ENCODE measurements around the gene ALG12. TPM values are rescaled to one million over a fixed set of nuclear protein-coding genes. Genes with fewer than 3 reads are reported as not detected.

The ALG12 gene
- total and polyA plus RNA-seq, 2 of the 13 experiments (the other 11 are each of a cell fraction or from before 2014, with no cell fraction given), result 7.8 to 15.8 TPM

DNA sequence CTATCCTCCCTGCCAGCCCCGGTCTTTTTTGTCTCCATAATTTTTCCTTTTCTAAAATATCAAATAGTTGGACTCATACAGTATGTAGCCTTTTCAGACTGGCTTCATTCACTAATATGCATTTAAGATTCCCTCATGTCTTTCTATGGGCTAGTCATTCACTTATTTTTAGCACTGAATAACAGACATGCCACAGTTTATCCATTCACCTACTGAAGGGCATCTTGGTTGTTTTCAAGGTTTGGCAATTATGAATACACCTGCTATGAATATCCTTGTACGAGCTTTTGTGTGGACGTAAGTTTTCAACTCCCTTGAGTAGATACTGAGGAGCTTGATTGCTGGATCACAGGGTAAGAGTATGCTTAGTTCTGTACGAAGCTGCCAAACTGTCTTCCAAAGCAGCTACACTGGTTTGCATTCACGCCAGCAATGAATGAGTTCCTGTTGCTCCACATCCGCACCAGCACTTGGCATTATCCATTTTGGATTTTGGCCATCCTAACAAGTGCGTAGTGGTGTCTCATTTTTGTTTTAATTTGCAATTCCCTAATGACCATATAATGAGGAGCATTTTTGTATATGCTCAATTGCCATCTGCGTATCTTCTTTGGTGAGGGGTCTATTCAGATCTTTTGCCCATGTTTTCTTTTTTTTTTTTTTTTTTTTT, 21.1 kb downstream of the ALG12 start:
- Histone ChIP-seq H3K27ac (ENCODE audit: extremely low read length, insufficient read depth, low read length) (no peak overlapping the region), H3K27me3 (ENCODE audit: control insufficient read depth in 1 of 2, insufficient read depth in 2 of 2, low read length in 2 of 2) (no peaks in the 10 kb centered on the region), H3K9me3 (ENCODE audit: low read length) (no peaks in the 10 kb centered on the region), H2AFZ (ENCODE audit: low read length) (no peak overlapping the region), H3K4me1 (ENCODE audit: insufficient read depth, low read length) (no peaks in the 10 kb centered on the region), H3K79me2 (ENCODE audit: insufficient read depth, low read length) (no peaks in the 10 kb centered on the region), H3K36me3 (replicated peaks in 1 of 2; ENCODE audit: control insufficient read depth in 1 of 2, insufficient read depth in 2 of 2, low read length in 2 of 2) (peaks cover 3% of the 10 kb centered on the region in 2 experiments; a peak in 2 of 5 replicates), H3K9ac (ENCODE audit: insufficient read depth, low read depth, low read length) (no peak overlapping the region), H3K4me2 (ENCODE audit: low read depth, low read length) (no peak overlapping the region), H3K4me3 (replicated peaks in 1 of 3; ENCODE audit: insufficient read depth in 1 of 3, low read depth in 2 of 3, low read length in 3 of 3) (no peak overlapping the region), H4K20me1 (ENCODE audit: insufficient read depth, low read length) (peaks cover 3% of the 10 kb centered on the region; the same call in 1 of the 2 replicates)
- ChIA-PET CTCF (ENCODE audit: low intra/inter-chr PET ratio, low total read pairs) (no interaction called here), POLR2A (no interaction called here)
- in situ Hi-C loops (cut with HindIII; ENCODE audit: extremely low pct_ligation_motif_present, low pct_unique_long_range_greater_than_20kb) (no loop called here), intact Hi-C loops (cut with micrococcal nuclease; ENCODE audit: unreplicated experiment) (no loop called here)
- DNase-seq (ENCODE audit: low spot score) (no peak), ATAC-seq (no peak), FAIRE-seq (no peak)
- WGBS (ENCODE audit: low lambda C conversion rate), result 96% methylated on average over 8 of the region's 8 CpGs
- no TSS peak for BruUV-seq (replicated peaks)
- peak; percentile 91 for TF ChIP-seq ZNF7 (CRISPR knock-in tag; IDR thresholded peaks at IDR 0.05)
- TF ChIP-seq ZNF101 (CRISPR knock-in tag; IDR thresholded peaks at IDR 0.05; ENCODE audit: borderline replicate concordance, low read depth), result no peak

DNA sequence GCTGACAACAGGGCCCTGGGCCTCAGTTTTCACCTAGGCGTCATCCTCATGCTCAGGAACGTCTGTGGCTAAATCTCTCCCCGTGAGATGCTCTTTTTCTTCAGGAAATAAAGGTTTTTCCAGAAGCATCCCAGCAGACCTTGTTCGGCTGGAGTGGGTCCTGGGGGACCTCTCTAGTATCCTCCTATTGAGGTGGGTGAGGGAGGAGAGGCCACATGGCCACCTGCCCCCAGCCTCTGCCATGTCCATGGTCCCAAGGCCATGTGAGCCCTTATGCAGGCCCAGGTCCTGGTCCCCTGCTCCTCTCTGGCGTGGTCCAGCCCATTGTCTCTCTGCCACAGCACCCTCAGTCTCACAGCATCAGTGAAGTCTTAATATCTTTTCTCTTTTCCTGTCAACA, 22.0 kb downstream of the ALG12 start:
- WGBS (ENCODE audit: low lambda C conversion rate), result 92% methylated on average over 5 of the region's 5 CpGs
- Histone ChIP-seq H4K20me1 (ENCODE audit: insufficient read depth, low read length) (no peaks in the 10 kb centered on the region; the same call in 1 of the 2 replicates), H3K79me2 (ENCODE audit: insufficient read depth, low read length) (no peaks in the 10 kb centered on the region), H3K9me3 (ENCODE audit: low read length) (no peaks in the 10 kb centered on the region), H3K27ac (ENCODE audit: extremely low read length, insufficient read depth, low read length) (no peak overlapping the region), H2AFZ (ENCODE audit: low read length) (no peak overlapping the region), H3K4me1 (ENCODE audit: insufficient read depth, low read length) (no peaks in the 10 kb centered on the region), H3K4me3 (replicated peaks in 1 of 3; ENCODE audit: insufficient read depth in 1 of 3, low read depth in 2 of 3, low read length in 3 of 3) (no peak overlapping the region), H3K27me3 (ENCODE audit: control insufficient read depth in 1 of 2, insufficient read depth in 2 of 2, low read length in 2 of 2) (no peaks in the 10 kb centered on the region), H3K9ac (ENCODE audit: insufficient read depth, low read depth, low read length) (no peak overlapping the region), H3K36me3 (replicated peaks in 1 of 2; ENCODE audit: control insufficient read depth in 1 of 2, insufficient read depth in 2 of 2, low read length in 2 of 2) (peaks cover 0 to 3% of the 10 kb centered on the region in 2 experiments; a peak in 3 of 5 replicates), H3K4me2 (ENCODE audit: low read depth, low read length) (no peak overlapping the region)
- intact Hi-C loops (cut with micrococcal nuclease; ENCODE audit: unreplicated experiment) (no loop called here), in situ Hi-C loops (cut with HindIII; ENCODE audit: extremely low pct_ligation_motif_present, low pct_unique_long_range_greater_than_20kb) (no loop called here)
- POLR2A ChIA-PET, result no interaction called here
- CTCF ChIA-PET (ENCODE audit: low intra/inter-chr PET ratio, low total read pairs), result no interaction called here
- ATAC-seq, result no peak
- DNase-seq (ENCODE audit: low spot score), result no peak
- TF ChIP-seq POLR2G (IDR thresholded peaks at IDR 0.05; ENCODE audit: low read depth, low read length) (0 out of 2 replicates have a peak, but pooled peaks have one; percentile 23), YEATS2 (CRISPR knock-in tag; IDR thresholded peaks at IDR 0.05; ENCODE audit: borderline replicate concordance) (no peak)
- no peak for FAIRE-seq
- no TSS peak for BruUV-seq (replicated peaks)
